GM13977 (cell line): Measurements from ENCODE around the gene LGR5.
"Not testable (repeated sequence)": the region's sequence is repeated elsewhere in the genome, so short reads cannot be mapped to it uniquely, and the experiment has no call there.

Source experiments
- DNase-seq: peaks from one replicate; pipeline ENCODE4 v3.0.0; 2012; ENCODE audit warnings: low spot score
- CTCF ChIP-seq: IDR thresholded peaks from 2 replicates; pipeline ENCODE4 v1.5.1; 2012; ENCODE audit warnings: mild to moderate bottlenecking, control low read depth; ENCODE audit not compliant: insufficient read depth; ENCODE audit errors: extremely low read depth, missing control alignments
- in situ Hi-C: fragments of 300-500 bp; cut with MboI; formaldehyde crosslinking; loops from one replicate; pipeline ENCODE4 v1.12.0; 2022; ENCODE audit warnings: low sequenced_read_pairs, low pct_unique_long_range_greater_than_20kb, mixed read lengths, inconsistent platforms; ENCODE audit not compliant: unreplicated experiment

The LGR5 gene

GRCh38 chr12:71552728-71553501, 113.3 kb downstream of the LGR5 start:
- no peak for DNase-seq
- TF ChIP-seq CTCF = no peak
- in situ Hi-C loops = no loop called here

GRCh38 chr12:71555191-71555590, 115.6 kb downstream of the LGR5 start:
- no peak for DNase-seq
- in situ Hi-C loops = no loop called here
- TF ChIP-seq CTCF = no peak

GRCh38 chr12:71555789-71556188, 116.2 kb downstream of the LGR5 start:
- in situ Hi-C loops, DNase-seq: not testable (repeated sequence)

- no peak for TF ChIP-seq CTCF
- in situ Hi-C loops = no loop called here
- no peak for DNase-seq
Measured at GRCh38 chr12:71556448-71556847, 116.8 kb downstream of the LGR5 start.

- no peak for DNase-seq
- in situ Hi-C loops = no loop called here
- no peak for TF ChIP-seq CTCF
Measured at GRCh38 chr12:71556875-71557274, 117.3 kb downstream of the LGR5 start.

GRCh38 chr12:71558445-71558844, 118.8 kb downstream of the LGR5 start:
- DNase-seq = no peak
- in situ Hi-C loops = no loop called here
- TF ChIP-seq CTCF = no peak

- no peak for TF ChIP-seq CTCF
- no peak for DNase-seq
- in situ Hi-C loops = no loop called here
Measured at GRCh38 chr12:71562676-71563595, 123.3 kb downstream of the LGR5 start.
